ENCODE measurements around the gene DOC2B.

GRCh38 chr17:213286-214105, 32.0 kb upstream of the DOC2B start:
- TF ChIP-seq CTCF (IDR thresholded peaks at IDR 0.05) = no peak
- no peak for TF ChIP-seq POLR2A (IDR thresholded peaks at IDR 0.05)

All from heart left ventricle (tissue), 13 donors.